Measurements from ENCODE around the gene RGS3.

The RGS3 gene

GRCh38 chr9:113508111-113508749 lies 44.7 kb downstream of the RGS3 start:
- Histone ChIP-seq H3K79me2 (ENCODE audit: control insufficient read depth, insufficient read depth, low read length) (no peaks in the 10 kb centered on the region), H4K8ac (ENCODE audit: low read depth, low read length) (no peak overlapping the region), H2BK5ac (ENCODE audit: low read length) (no peak overlapping the region), H4K5ac (ENCODE audit: low read length) (no peak overlapping the region), H2AK5ac (ENCODE audit: low read length) (no peak overlapping the region), H2BK15ac (replicated peaks; ENCODE audit: low read depth) (no peak overlapping the region), H3K56ac (ENCODE audit: low read length) (no peak overlapping the region), H3K9ac (ENCODE audit: low read length) (no peak overlapping the region), H3K79me1 (ENCODE audit: low read length) (no peaks in the 10 kb centered on the region), H3K27me3 (ENCODE audit: insufficient read depth, low read length, poor library complexity) (no peaks in the 10 kb centered on the region), H2BK120ac (ENCODE audit: low read depth, low read length) (no peak overlapping the region), H3K4me3 (ENCODE audit: low read length) (no peak overlapping the region), H3K4me1 (ENCODE audit: control insufficient read depth, low read depth, low read length) (no peaks in the 10 kb centered on the region), H3K4me2 (ENCODE audit: low read length) (no peak overlapping the region), H3K36me3 (ENCODE audit: control insufficient read depth, insufficient read depth, low read length) (no peaks in the 10 kb centered on the region), H3K23ac (ENCODE audit: low read length) (no peak overlapping the region), H3K4ac (ENCODE audit: low read depth, low read length) (no peak overlapping the region), H3K27ac (ENCODE audit: low read depth, low read length) (no peak overlapping the region), H3K18ac (ENCODE audit: low read length) (no peak overlapping the region)
- DNase-seq, result no peak
- WGBS (ENCODE audit: extremely low coverage, insufficient coverage, low lambda C conversion rate), result no CpG with 5 or more reads among the region's 10 CpGs

GRCh38 chr9:113509463-113509862 lies 45.9 kb downstream of the RGS3 start:
- Histone ChIP-seq H3K4me3 (ENCODE audit: low read length) (no peak overlapping the region), H3K18ac (ENCODE audit: low read length) (no peak overlapping the region), H3K27me3 (ENCODE audit: insufficient read depth, low read length, poor library complexity) (no peaks in the 10 kb centered on the region), H3K9ac (ENCODE audit: low read length) (no peak overlapping the region), H3K36me3 (ENCODE audit: control insufficient read depth, insufficient read depth, low read length) (no peaks in the 10 kb centered on the region), H2BK15ac (replicated peaks; ENCODE audit: low read depth) (no peak overlapping the region), H3K23ac (ENCODE audit: low read length) (no peak overlapping the region), H2AK5ac (ENCODE audit: low read length) (no peak overlapping the region), H3K4me1 (ENCODE audit: control insufficient read depth, low read depth, low read length) (no peaks in the 10 kb centered on the region), H3K79me2 (ENCODE audit: control insufficient read depth, insufficient read depth, low read length) (no peaks in the 10 kb centered on the region), H4K8ac (ENCODE audit: low read depth, low read length) (no peak overlapping the region), H3K56ac (ENCODE audit: low read length) (no peak overlapping the region), H3K79me1 (ENCODE audit: low read length) (no peaks in the 10 kb centered on the region), H4K5ac (ENCODE audit: low read length) (no peak overlapping the region), H3K4me2 (ENCODE audit: low read length) (no peak overlapping the region), H2BK120ac (ENCODE audit: low read depth, low read length) (no peak overlapping the region), H3K4ac (ENCODE audit: low read depth, low read length) (no peak overlapping the region), H3K27ac (ENCODE audit: low read depth, low read length) (no peak overlapping the region), H2BK5ac (ENCODE audit: low read length) (no peak overlapping the region)
- no peak for DNase-seq
- WGBS (ENCODE audit: extremely low coverage, insufficient coverage, low lambda C conversion rate), result no CpG with 5 or more reads among the region's 7 CpGs

GRCh38 chr9:113511047-113511521 lies 47.6 kb downstream of the RGS3 start:
- Histone ChIP-seq H3K27ac (ENCODE audit: low read depth, low read length) (no peak overlapping the region), H2BK120ac (ENCODE audit: low read depth, low read length) (no peak overlapping the region), H4K5ac (ENCODE audit: low read length) (no peak overlapping the region), H2BK5ac (ENCODE audit: low read length) (no peak overlapping the region), H3K36me3 (ENCODE audit: control insufficient read depth, insufficient read depth, low read length) (no peaks in the 10 kb centered on the region), H3K18ac (ENCODE audit: low read length) (no peak overlapping the region), H3K4me2 (ENCODE audit: low read length) (no peak overlapping the region), H3K79me2 (ENCODE audit: control insufficient read depth, insufficient read depth, low read length) (no peaks in the 10 kb centered on the region), H3K4ac (ENCODE audit: low read depth, low read length) (no peak overlapping the region), H3K9ac (ENCODE audit: low read length) (no peak overlapping the region), H2AK5ac (ENCODE audit: low read length) (no peak overlapping the region), H3K23ac (ENCODE audit: low read length) (no peak overlapping the region), H3K56ac (ENCODE audit: low read length) (no peak overlapping the region), H2BK15ac (replicated peaks; ENCODE audit: low read depth) (no peak overlapping the region), H3K79me1 (ENCODE audit: low read length) (no peaks in the 10 kb centered on the region), H3K27me3 (ENCODE audit: insufficient read depth, low read length, poor library complexity) (no peaks in the 10 kb centered on the region), H3K4me1 (ENCODE audit: control insufficient read depth, low read depth, low read length) (no peaks in the 10 kb centered on the region), H3K4me3 (ENCODE audit: low read length) (no peak overlapping the region), H4K8ac (ENCODE audit: low read depth, low read length) (no peak overlapping the region)
- no peak for DNase-seq
- WGBS (ENCODE audit: extremely low coverage, insufficient coverage, low lambda C conversion rate), result no CpG with 5 or more reads among the region's 6 CpGs

- no peak overlapping the region for H3K27ac ChIP-seq (ENCODE audit: low read depth, low read length)
- no peaks in the 10 kb centered on the region for H3K36me3 ChIP-seq (ENCODE audit: control insufficient read depth, insufficient read depth, low read length)
- H2BK15ac ChIP-seq (replicated peaks; ENCODE audit: low read depth), result no peak overlapping the region
- no peak overlapping the region for H3K56ac ChIP-seq (ENCODE audit: low read length)
- H3K23ac ChIP-seq (ENCODE audit: low read length), result no peak overlapping the region
- H4K8ac ChIP-seq (ENCODE audit: low read depth, low read length), result no peak overlapping the region
- H3K4ac ChIP-seq (ENCODE audit: low read depth, low read length), result no peak overlapping the region
- H2BK120ac ChIP-seq (ENCODE audit: low read depth, low read length), result no peak overlapping the region
- H3K27me3 ChIP-seq (ENCODE audit: insufficient read depth, low read length, poor library complexity), result no peaks in the 10 kb centered on the region
- H3K79me1 ChIP-seq (ENCODE audit: low read length), result no peaks in the 10 kb centered on the region
- H2AK5ac ChIP-seq (ENCODE audit: low read length), result no peak overlapping the region
- H2BK5ac ChIP-seq (ENCODE audit: low read length), result no peak overlapping the region
- H3K4me2 ChIP-seq (ENCODE audit: low read length), result no peak overlapping the region
- H3K4me3 ChIP-seq (ENCODE audit: low read length), result no peak overlapping the region
- H3K9ac ChIP-seq (ENCODE audit: low read length), result no peak overlapping the region
- H3K4me1 ChIP-seq (ENCODE audit: control insufficient read depth, low read depth, low read length), result no peaks in the 10 kb centered on the region
- no peak overlapping the region for H4K5ac ChIP-seq (ENCODE audit: low read length)
- no peaks in the 10 kb centered on the region for H3K79me2 ChIP-seq (ENCODE audit: control insufficient read depth, insufficient read depth, low read length)
- DNase-seq, result no peak
- WGBS (ENCODE audit: extremely low coverage, insufficient coverage, low lambda C conversion rate), result no CpG with 5 or more reads among the region's 10 CpGs
- H3K18ac ChIP-seq (ENCODE audit: low read length), result no peak overlapping the region
Measured at GRCh38 chr9:113511856-113512761, 48.6 kb downstream of the RGS3 start.

GRCh38 chr9:113513111-113513510 lies 49.6 kb downstream of the RGS3 start:
- Histone ChIP-seq H2BK15ac (replicated peaks; ENCODE audit: low read depth) (no peak overlapping the region), H3K56ac (ENCODE audit: low read length) (no peak overlapping the region), H3K4me3 (ENCODE audit: low read length) (no peak overlapping the region), H2AK5ac (ENCODE audit: low read length) (no peak overlapping the region), H3K4me1 (ENCODE audit: control insufficient read depth, low read depth, low read length) (no peaks in the 10 kb centered on the region), H4K8ac (ENCODE audit: low read depth, low read length) (no peak overlapping the region), H3K23ac (ENCODE audit: low read length) (no peak overlapping the region), H2BK5ac (ENCODE audit: low read length) (no peak overlapping the region), H2BK120ac (ENCODE audit: low read depth, low read length) (no peak overlapping the region), H3K79me1 (ENCODE audit: low read length) (no peaks in the 10 kb centered on the region), H3K27ac (ENCODE audit: low read depth, low read length) (no peak overlapping the region), H3K4me2 (ENCODE audit: low read length) (no peak overlapping the region), H3K4ac (ENCODE audit: low read depth, low read length) (no peak overlapping the region), H4K5ac (ENCODE audit: low read length) (no peak overlapping the region), H3K9ac (ENCODE audit: low read length) (no peak overlapping the region), H3K27me3 (ENCODE audit: insufficient read depth, low read length, poor library complexity) (no peaks in the 10 kb centered on the region), H3K18ac (ENCODE audit: low read length) (no peak overlapping the region), H3K36me3 (ENCODE audit: control insufficient read depth, insufficient read depth, low read length) (no peaks in the 10 kb centered on the region), H3K79me2 (ENCODE audit: control insufficient read depth, insufficient read depth, low read length) (no peaks in the 10 kb centered on the region)
- WGBS (ENCODE audit: extremely low coverage, insufficient coverage, low lambda C conversion rate), result no CpG with 5 or more reads among the region's 8 CpGs
- no peak for DNase-seq
